Hepatocyte (in vitro differentiated cells): ENCODE results near the gene TAOK3.

Experiments used
- EZH2 ChIP-seq: fragments of 200-600 bp; sonication (generic); IDR thresholded peaks from 2 replicates; pipeline ENCODE4 v1.6.1; 2016; ENCODE audit warnings: antibody characterized with exemption, mild to moderate bottlenecking, borderline replicate concordance
- EZH2phosphoT487 ChIP-seq: fragments of 200-600 bp; sonication (generic); IDR thresholded peaks from one replicate; pipeline ENCODE4 v1.6.1; 2018; ENCODE audit warnings: antibody characterized with exemption, mild to moderate bottlenecking, low read depth, moderate library complexity; ENCODE audit not compliant: unreplicated experiment, severe bottlenecking
- TF ChIP-seq, protein P1 (sequence below): fragments of 200-600 bp; sonication (generic); IDR thresholded peaks from 2 replicates; pipeline ENCODE4 v1.5.1; 2016; ENCODE audit warnings: antibody characterized with exemption, mild to moderate bottlenecking; ENCODE audit not compliant: poor library complexity

DNA sequence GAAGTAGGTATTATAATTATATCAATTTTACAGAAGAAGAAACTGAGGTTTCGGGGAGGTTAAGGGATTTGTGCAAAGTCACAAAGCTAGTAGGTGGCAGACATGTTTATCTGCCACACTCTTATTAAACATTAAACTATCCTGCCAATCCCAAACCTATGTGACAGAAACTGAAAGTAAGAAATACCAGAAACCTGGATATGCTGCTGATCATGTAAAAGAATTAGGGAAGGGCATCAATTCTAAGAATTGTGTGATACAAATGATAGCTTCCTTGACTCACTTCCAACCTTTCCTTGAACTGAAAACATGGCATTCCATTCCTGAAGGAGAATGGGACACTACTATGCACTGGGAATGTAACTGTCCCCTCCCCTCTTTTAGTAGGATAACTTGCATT is 16.9 kb downstream of the TAOK3 start:
- TF ChIP-seq, protein P1, sequence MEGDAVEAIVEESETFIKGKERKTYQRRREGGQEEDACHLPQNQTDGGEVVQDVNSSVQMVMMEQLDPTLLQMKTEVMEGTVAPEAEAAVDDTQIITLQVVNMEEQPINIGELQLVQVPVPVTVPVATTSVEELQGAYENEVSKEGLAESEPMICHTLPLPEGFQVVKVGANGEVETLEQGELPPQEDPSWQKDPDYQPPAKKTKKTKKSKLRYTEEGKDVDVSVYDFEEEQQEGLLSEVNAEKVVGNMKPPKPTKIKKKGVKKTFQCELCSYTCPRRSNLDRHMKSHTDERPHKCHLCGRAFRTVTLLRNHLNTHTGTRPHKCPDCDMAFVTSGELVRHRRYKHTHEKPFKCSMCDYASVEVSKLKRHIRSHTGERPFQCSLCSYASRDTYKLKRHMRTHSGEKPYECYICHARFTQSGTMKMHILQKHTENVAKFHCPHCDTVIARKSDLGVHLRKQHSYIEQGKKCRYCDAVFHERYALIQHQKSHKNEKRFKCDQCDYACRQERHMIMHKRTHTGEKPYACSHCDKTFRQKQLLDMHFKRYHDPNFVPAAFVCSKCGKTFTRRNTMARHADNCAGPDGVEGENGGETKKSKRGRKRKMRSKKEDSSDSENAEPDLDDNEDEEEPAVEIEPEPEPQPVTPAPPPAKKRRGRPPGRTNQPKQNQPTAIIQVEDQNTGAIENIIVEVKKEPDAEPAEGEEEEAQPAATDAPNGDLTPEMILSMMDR = no peak
- no peak for TF ChIP-seq EZH2
- TF ChIP-seq EZH2phosphoT487 = no peak
